ENCODE measurements around the gene THSD7B.

THSD7B gene

GRCh38 chr2:137220438-137220993, 455.2 kb downstream of the THSD7B start:
- Histone ChIP-seq H3K4me1 (no peaks in the 10 kb centered on the region), H3K4me2 (ENCODE audit: low read length) (no peak overlapping the region), H3K27ac (no peak overlapping the region), H3K27me3 (ENCODE audit: control insufficient read depth, insufficient read depth, low read length) (no peaks in the 10 kb centered on the region), H3K9me3 (ENCODE audit: control insufficient read depth, low read length) (no peaks in the 10 kb centered on the region), H3K9ac (no peak overlapping the region), H3K36me3 (ENCODE audit: control insufficient read depth, insufficient read depth, low read length) (no peaks in the 10 kb centered on the region), H3K4me3 (ENCODE audit: low read depth, low read length) (no peak overlapping the region), H3K79me2 (no peaks in the 10 kb centered on the region), H2AFZ (no peak overlapping the region)
- TF ChIP-seq CTCF (IDR thresholded peaks at IDR 0.05): no peak

- H2AFZ ChIP-seq: no peak overlapping the region
- H3K79me2 ChIP-seq: no peaks in the 10 kb centered on the region
- no peak for TF ChIP-seq CTCF (IDR thresholded peaks at IDR 0.05)
- no peaks in the 10 kb centered on the region for H3K9me3 ChIP-seq (ENCODE audit: control insufficient read depth, low read length)
- no peak overlapping the region for H3K4me3 ChIP-seq (ENCODE audit: low read depth, low read length)
- no peaks in the 10 kb centered on the region for H3K36me3 ChIP-seq (ENCODE audit: control insufficient read depth, insufficient read depth, low read length)
- H3K4me1 ChIP-seq: no peaks in the 10 kb centered on the region
- no peak overlapping the region for H3K4me2 ChIP-seq (ENCODE audit: low read length)
- H3K9ac ChIP-seq: no peak overlapping the region
- no peaks in the 10 kb centered on the region for H3K27me3 ChIP-seq (ENCODE audit: control insufficient read depth, insufficient read depth, low read length)
- no peak overlapping the region for H3K27ac ChIP-seq
These were observed 456.6 kb downstream of the THSD7B start for GRCh38 chr2:137221797-137222492.

GRCh38 chr2:137223722-137224121, 458.4 kb downstream of the THSD7B start:
- H3K79me2 ChIP-seq: no peaks in the 10 kb centered on the region
- H3K4me2 ChIP-seq (ENCODE audit: low read length): no peak overlapping the region
- no peak overlapping the region for H3K27ac ChIP-seq
- H3K9me3 ChIP-seq (ENCODE audit: control insufficient read depth, low read length): no peaks in the 10 kb centered on the region
- no peaks in the 10 kb centered on the region for H3K36me3 ChIP-seq (ENCODE audit: control insufficient read depth, insufficient read depth, low read length)
- no peak overlapping the region for H2AFZ ChIP-seq
- H3K4me1 ChIP-seq: no peaks in the 10 kb centered on the region
- no peak overlapping the region for H3K9ac ChIP-seq
- H3K4me3 ChIP-seq (ENCODE audit: low read depth, low read length): no peak overlapping the region
- TF ChIP-seq CTCF (IDR thresholded peaks at IDR 0.05): no peak
- no peaks in the 10 kb centered on the region for H3K27me3 ChIP-seq (ENCODE audit: control insufficient read depth, insufficient read depth, low read length)

GRCh38 chr2:137228566-137228965, 463.2 kb downstream of the THSD7B start:
- H3K79me2 ChIP-seq: no peaks in the 10 kb centered on the region
- TF ChIP-seq CTCF (IDR thresholded peaks at IDR 0.05): no peak
- H3K36me3 ChIP-seq (ENCODE audit: control insufficient read depth, insufficient read depth, low read length): no peaks in the 10 kb centered on the region

GRCh38 chr2:137229834-137230233, 464.5 kb downstream of the THSD7B start:
- H3K27ac ChIP-seq: no peak overlapping the region

More at GRCh38 chr2:137228566-137228965, 463.2 kb downstream of the THSD7B start:
- Histone ChIP-seq H3K4me3 (ENCODE audit: low read depth, low read length) (no peak overlapping the region), H3K27me3 (ENCODE audit: control insufficient read depth, insufficient read depth, low read length) (no peaks in the 10 kb centered on the region), H3K4me1 (no peaks in the 10 kb centered on the region), H3K4me2 (ENCODE audit: low read length) (no peak overlapping the region), H2AFZ (no peak overlapping the region), H3K9me3 (ENCODE audit: control insufficient read depth, low read length) (no peaks in the 10 kb centered on the region), H3K27ac (no peak overlapping the region), H3K9ac (no peak overlapping the region)

More at GRCh38 chr2:137229834-137230233, 464.5 kb downstream of the THSD7B start:
- H3K36me3 ChIP-seq (ENCODE audit: control insufficient read depth, insufficient read depth, low read length): no peaks in the 10 kb centered on the region
- no peak for TF ChIP-seq CTCF (IDR thresholded peaks at IDR 0.05)
- H3K4me3 ChIP-seq (ENCODE audit: low read depth, low read length): no peak overlapping the region
- no peaks in the 10 kb centered on the region for H3K9me3 ChIP-seq (ENCODE audit: control insufficient read depth, low read length)
- no peak overlapping the region for H3K9ac ChIP-seq
- H3K4me2 ChIP-seq (ENCODE audit: low read length): no peak overlapping the region
- no peaks in the 10 kb centered on the region for H3K79me2 ChIP-seq
- no peaks in the 10 kb centered on the region for H3K27me3 ChIP-seq (ENCODE audit: control insufficient read depth, insufficient read depth, low read length)
- H3K4me1 ChIP-seq: no peaks in the 10 kb centered on the region
- no peak overlapping the region for H2AFZ ChIP-seq
